Fibroblast of lung (primary cell): Measurements from ENCODE around the gene HNRNPU. TPM values are rescaled to one million over a fixed set of nuclear protein-coding genes. Genes with fewer than 3 reads are reported as not detected.

ENCODE experiments used
- DNase-seq, 2 donors: peaks; one replicate each; pipeline versions ENCODE4 v3.0.0 to v3.0.0-alpha.2; 2010; ENCODE audit warnings: low read depth in 2 of 2
- H2AFZ ChIP-seq: 2 replicates; pipeline ENCODE4 v1.5.1; 2012; ENCODE audit warnings: low read length, control low read depth, inconsistent platforms
- H3K27ac ChIP-seq: 2 replicates; pipeline ENCODE4 v1.5.1; 2011; ENCODE audit warnings: low read length, control low read depth; ENCODE audit not compliant: insufficient read depth
- H3K27me3 ChIP-seq: 2 replicates; pipeline ENCODE4 v1.5.1; 2011; ENCODE audit warnings: mild to moderate bottlenecking, low read length; ENCODE audit not compliant: control insufficient read depth, insufficient read depth
- H3K36me3 ChIP-seq: 2 replicates; pipeline ENCODE4 v1.5.1; 2011; ENCODE audit warnings: low read length; ENCODE audit not compliant: control insufficient read depth, insufficient read depth
- H3K4me1 ChIP-seq: 2 replicates; pipeline ENCODE4 v1.5.1; 2011; ENCODE audit warnings: low read length; ENCODE audit not compliant: control insufficient read depth, insufficient read depth; ENCODE audit errors: extremely low read depth
- H3K4me2 ChIP-seq: 2 replicates; pipeline ENCODE4 v1.5.1; 2011; ENCODE audit warnings: low read length, control low read depth; ENCODE audit not compliant: insufficient read depth; ENCODE audit errors: extremely low read depth
- H3K4me3 ChIP-seq, 4 experiments: fragments of 200-600 bp in 1 of 4; sonication (generic) in 1 of 4; replicated peaks in 1 of 4; 2 replicates each; pipeline ENCODE4 v1.5.1; 2011 to 2016; ENCODE audit warnings: low read length in 4 of 4, low read depth in 3 of 4, mild to moderate bottlenecking in 3 of 4, control low read depth in 2 of 4, inconsistent platforms in 1 of 4, mixed read lengths in 1 of 4; ENCODE audit not compliant: insufficient read depth in 1 of 4; ENCODE audit errors: control extremely low read depth in 1 of 4
- H3K79me2 ChIP-seq: 2 replicates; pipeline ENCODE4 v1.5.1; 2012; ENCODE audit warnings: mild to moderate bottlenecking, low read length, inconsistent platforms; ENCODE audit not compliant: control insufficient read depth, insufficient read depth
- H3K9ac ChIP-seq: 2 replicates; pipeline ENCODE4 v1.5.1; 2011; ENCODE audit warnings: mild to moderate bottlenecking, low read length, control low read depth; ENCODE audit not compliant: insufficient read depth
- H3K9me3 ChIP-seq: 2 replicates; pipeline ENCODE4 v1.5.1; 2012; ENCODE audit warnings: low read depth, low read length; ENCODE audit not compliant: control insufficient read depth, insufficient read depth
- H4K20me1 ChIP-seq: 2 replicates; pipeline ENCODE4 v1.5.1; 2011; ENCODE audit warnings: low read length; ENCODE audit not compliant: control insufficient read depth, insufficient read depth; ENCODE audit errors: extremely low read depth
- EZH2 ChIP-seq: IDR thresholded peaks from 2 replicates; pipeline ENCODE4 v1.5.1; 2012; ENCODE audit warnings: low read length, control low read depth, mild to moderate bottlenecking; ENCODE audit errors: missing control alignments
- polyA plus RNA-seq, 2 donors: library from polyadenylated mRNA; depleted of rRNA in 1 of 2; stranded (reverse) in 1 of 2; unstranded in 1 of 2; fragments of >200 nt; gene quantifications; 2 replicates each; pipeline ENCODE4 v1.2.1, GENCODE V29; 2011 to 2012; ENCODE audit warnings: missing spikeins in 1 of 2
- total RNA-seq: library from RNA; depleted of rRNA; stranded (reverse); fragments of >200 nt; gene quantifications from 2 replicates; pipeline ENCODE4 v1.2.1, GENCODE V29; 2014
- TF ChIP-seq, protein P1 (sequence below), 2 donors: IDR thresholded peaks in 1 of 2; conservative IDR thresholded peaks in 1 of 2; 1 replicate in 1 of 2; 2 replicates in 1 of 2; pipeline ENCODE4 v1.5.1; 2011 to 2012; ENCODE audit warnings: low read length in 2 of 2, control low read depth in 1 of 2, inconsistent platforms in 1 of 2, low read depth in 1 of 2, mild to moderate bottlenecking in 1 of 2

The HNRNPU gene
- total and polyA plus RNA-seq, 2 donors (not counting 1 experiment from before 2014, with no cell fraction given) = 231 to 383 TPM

GRCh38 chr1:244869950-244870349, 5.6 kb upstream of the HNRNPU start:
- TF ChIP-seq, protein P1, sequence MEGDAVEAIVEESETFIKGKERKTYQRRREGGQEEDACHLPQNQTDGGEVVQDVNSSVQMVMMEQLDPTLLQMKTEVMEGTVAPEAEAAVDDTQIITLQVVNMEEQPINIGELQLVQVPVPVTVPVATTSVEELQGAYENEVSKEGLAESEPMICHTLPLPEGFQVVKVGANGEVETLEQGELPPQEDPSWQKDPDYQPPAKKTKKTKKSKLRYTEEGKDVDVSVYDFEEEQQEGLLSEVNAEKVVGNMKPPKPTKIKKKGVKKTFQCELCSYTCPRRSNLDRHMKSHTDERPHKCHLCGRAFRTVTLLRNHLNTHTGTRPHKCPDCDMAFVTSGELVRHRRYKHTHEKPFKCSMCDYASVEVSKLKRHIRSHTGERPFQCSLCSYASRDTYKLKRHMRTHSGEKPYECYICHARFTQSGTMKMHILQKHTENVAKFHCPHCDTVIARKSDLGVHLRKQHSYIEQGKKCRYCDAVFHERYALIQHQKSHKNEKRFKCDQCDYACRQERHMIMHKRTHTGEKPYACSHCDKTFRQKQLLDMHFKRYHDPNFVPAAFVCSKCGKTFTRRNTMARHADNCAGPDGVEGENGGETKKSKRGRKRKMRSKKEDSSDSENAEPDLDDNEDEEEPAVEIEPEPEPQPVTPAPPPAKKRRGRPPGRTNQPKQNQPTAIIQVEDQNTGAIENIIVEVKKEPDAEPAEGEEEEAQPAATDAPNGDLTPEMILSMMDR (conservative IDR thresholded peaks at IDR 0.05 in 1 of 2, IDR thresholded peaks at IDR 0.05 in 1 of 2; ENCODE audit: low read depth in 1 of 2, low read length in 2 of 2) = no peak
- TF ChIP-seq EZH2 = no peak
- Histone ChIP-seq H3K9me3 (no peaks in the 10 kb centered on the region), H3K4me1 (no peaks in the 10 kb centered on the region), H3K79me2 (no peaks in the 10 kb centered on the region), H3K9ac (no peak overlapping the region), H3K36me3 (no peaks in the 10 kb centered on the region), H3K4me2 (no peak overlapping the region), H4K20me1 (no peaks in the 10 kb centered on the region), H3K4me3 (no peak overlapping the region), H2AFZ (no peak overlapping the region), H3K27me3 (no peaks in the 10 kb centered on the region), H3K27ac (no peak overlapping the region)
- DNase-seq = no peak

- Histone ChIP-seq H2AFZ (no peak overlapping the region), H4K20me1 (no peaks in the 10 kb centered on the region), H3K9ac (no peak overlapping the region), H3K4me1 (no peaks in the 10 kb centered on the region), H3K9me3 (no peaks in the 10 kb centered on the region), H3K27me3 (no peaks in the 10 kb centered on the region), H3K4me2 (no peak overlapping the region), H3K4me3 (no peak overlapping the region), H3K79me2 (no peaks in the 10 kb centered on the region), H3K36me3 (no peaks in the 10 kb centered on the region), H3K27ac (no peak overlapping the region)
- DNase-seq = no peak
- TF ChIP-seq, protein P1 (conservative IDR thresholded peaks at IDR 0.05 in 1 of 2, IDR thresholded peaks at IDR 0.05 in 1 of 2; ENCODE audit: low read depth in 1 of 2, low read length in 2 of 2) = no peak
- no peak for TF ChIP-seq EZH2
These were observed 5.1 kb upstream of the HNRNPU start for GRCh38 chr1:244869364-244869827.

- no peaks in the 10 kb centered on the region for H3K9me3 ChIP-seq
- H3K4me1 ChIP-seq = no peaks in the 10 kb centered on the region
- no peak overlapping the region for H3K4me2 ChIP-seq
- no peak overlapping the region for H3K27ac ChIP-seq
- no peak overlapping the region for H2AFZ ChIP-seq
- peaks cover 5% of the 10 kb centered on the region for H3K79me2 ChIP-seq
- no peaks in the 10 kb centered on the region for H4K20me1 ChIP-seq
- no peak overlapping the region for H3K9ac ChIP-seq
- no peak for TF ChIP-seq EZH2
- TF ChIP-seq, protein P1 (conservative IDR thresholded peaks at IDR 0.05 in 1 of 2, IDR thresholded peaks at IDR 0.05 in 1 of 2; ENCODE audit: low read depth in 1 of 2, low read length in 2 of 2) = no peak
- no peak for DNase-seq
- no peaks in the 10 kb centered on the region for H3K27me3 ChIP-seq
- H3K4me3 ChIP-seq = no peak overlapping the region
- no peaks in the 10 kb centered on the region for H3K36me3 ChIP-seq
These were observed 4.4 kb upstream of the HNRNPU start for GRCh38 chr1:244868484-244869363.
